Tibial nerve (tissue), 4 donors: ENCODE measurements around the gene EPS8.

Experiments
- EP300 ChIP-seq, 2 donors: sonication (generic); formaldehyde crosslinking; IDR thresholded peaks; one replicate each; pipeline ENCODE4 v1.6.1; 2017; ENCODE audit warnings: antibody characterized with exemption in 2 of 2, mild to moderate bottlenecking in 1 of 2
- POLR2A ChIP-seq, 2 donors: fragments of 450-650 bp; IDR thresholded peaks; one replicate each; pipeline ENCODE4 v1.6.1; 2017; ENCODE audit warnings: antibody characterized with exemption in 2 of 2, mild to moderate bottlenecking in 2 of 2, moderate library complexity in 2 of 2
- TF ChIP-seq, protein P1 (sequence below), 5 experiments: fragments of 200-600 bp in 3 of 5; fragments of 450-650 bp in 2 of 5; sonication (generic) in 3 of 5; IDR thresholded peaks; one replicate each; pipeline ENCODE4 v1.5.1; 2016 to 2019; ENCODE audit warnings: antibody characterized with exemption in 5 of 5, mild to moderate bottlenecking in 3 of 5, moderate library complexity in 2 of 5

DNA sequence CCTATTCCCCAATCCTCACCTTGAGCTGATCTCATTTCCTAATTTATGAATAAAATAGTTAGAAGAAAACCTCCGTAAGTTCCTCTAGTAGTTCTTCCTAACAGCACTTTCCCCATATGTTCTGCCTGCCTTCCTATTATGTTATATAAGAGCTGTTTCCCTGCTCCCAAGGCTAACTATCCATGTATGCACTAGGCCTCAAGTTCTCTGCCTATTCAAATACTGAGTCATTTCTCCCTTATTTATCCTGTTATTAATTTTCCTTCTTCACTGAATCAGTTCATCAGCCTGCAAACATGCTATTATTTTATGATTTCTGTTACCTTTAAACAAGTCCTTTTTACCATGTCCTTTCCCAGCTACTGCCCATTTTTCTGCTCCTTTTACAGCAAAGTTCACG lies 164.1 kb downstream of the EPS8 start:
- TF ChIP-seq, protein P1, sequence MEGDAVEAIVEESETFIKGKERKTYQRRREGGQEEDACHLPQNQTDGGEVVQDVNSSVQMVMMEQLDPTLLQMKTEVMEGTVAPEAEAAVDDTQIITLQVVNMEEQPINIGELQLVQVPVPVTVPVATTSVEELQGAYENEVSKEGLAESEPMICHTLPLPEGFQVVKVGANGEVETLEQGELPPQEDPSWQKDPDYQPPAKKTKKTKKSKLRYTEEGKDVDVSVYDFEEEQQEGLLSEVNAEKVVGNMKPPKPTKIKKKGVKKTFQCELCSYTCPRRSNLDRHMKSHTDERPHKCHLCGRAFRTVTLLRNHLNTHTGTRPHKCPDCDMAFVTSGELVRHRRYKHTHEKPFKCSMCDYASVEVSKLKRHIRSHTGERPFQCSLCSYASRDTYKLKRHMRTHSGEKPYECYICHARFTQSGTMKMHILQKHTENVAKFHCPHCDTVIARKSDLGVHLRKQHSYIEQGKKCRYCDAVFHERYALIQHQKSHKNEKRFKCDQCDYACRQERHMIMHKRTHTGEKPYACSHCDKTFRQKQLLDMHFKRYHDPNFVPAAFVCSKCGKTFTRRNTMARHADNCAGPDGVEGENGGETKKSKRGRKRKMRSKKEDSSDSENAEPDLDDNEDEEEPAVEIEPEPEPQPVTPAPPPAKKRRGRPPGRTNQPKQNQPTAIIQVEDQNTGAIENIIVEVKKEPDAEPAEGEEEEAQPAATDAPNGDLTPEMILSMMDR (IDR thresholded peaks at IDR 0.05) = no peak
- TF ChIP-seq EP300 (IDR thresholded peaks at IDR 0.05) (no peak), POLR2A (IDR thresholded peaks at IDR 0.05) (no peak)
